EH (cell line): ENCODE results near the gene TMEM9.
"Not testable (repeated sequence)": the region's sequence is repeated elsewhere in the genome, so short reads cannot be mapped to it uniquely, and the experiment has no call there.

Experiments used
- DNase-seq: peaks from one replicate; pipeline ENCODE4 v3.0.0-alpha.2; 2015; ENCODE audit warnings: low read depth

Gene TMEM9

DNA sequence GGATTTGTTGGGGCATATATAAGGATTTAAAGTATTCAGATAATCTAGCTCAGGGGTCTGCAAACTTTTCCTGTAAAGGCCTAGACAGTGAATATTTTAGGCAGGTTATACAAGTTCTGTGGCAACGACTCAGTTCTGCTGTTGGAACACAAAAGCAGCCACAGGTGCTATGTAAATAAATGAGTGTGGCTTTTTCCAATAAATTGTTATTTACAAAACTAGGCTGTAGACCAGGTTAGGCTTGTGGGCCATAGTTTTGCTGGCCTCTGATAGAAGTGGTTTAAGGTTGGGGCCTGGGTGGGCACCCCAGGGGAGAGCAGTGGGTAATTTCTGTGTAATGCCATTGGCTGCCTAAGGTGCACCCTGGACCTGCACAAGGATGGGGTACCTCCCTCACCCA is 19.5 kb upstream of the TMEM9 start:
- no peak for DNase-seq

DNA sequence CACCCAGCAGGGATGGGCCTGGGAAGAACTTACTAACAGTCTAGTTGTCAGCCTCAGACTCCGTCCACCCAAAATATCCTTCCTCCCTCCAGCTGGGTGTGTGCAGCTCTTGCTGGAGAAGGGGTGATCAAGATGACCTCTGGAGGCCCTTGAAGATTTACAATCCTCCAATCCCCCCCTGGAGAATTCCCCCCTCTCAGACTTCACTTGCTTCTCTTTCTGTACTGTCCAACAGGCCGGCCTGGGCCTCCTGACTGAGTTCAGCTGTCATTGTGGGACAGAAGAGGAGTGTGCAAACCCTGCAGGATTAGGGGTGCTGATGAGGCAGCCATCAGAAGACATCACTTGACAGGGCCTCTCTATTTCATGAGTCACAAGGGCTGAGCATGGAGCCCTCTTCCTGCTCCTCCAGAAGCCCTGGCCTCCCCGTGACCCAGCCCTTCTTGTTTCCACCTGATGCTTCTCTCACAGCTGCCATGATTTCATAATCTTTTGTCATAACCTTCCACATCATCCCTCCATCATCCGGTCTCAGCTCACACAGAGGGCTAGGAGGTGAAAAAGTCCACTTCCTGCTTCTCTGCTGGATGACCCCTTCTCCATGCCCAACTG is 18.8 kb upstream of the TMEM9 start:
- DNase-seq = no peak

DNA sequence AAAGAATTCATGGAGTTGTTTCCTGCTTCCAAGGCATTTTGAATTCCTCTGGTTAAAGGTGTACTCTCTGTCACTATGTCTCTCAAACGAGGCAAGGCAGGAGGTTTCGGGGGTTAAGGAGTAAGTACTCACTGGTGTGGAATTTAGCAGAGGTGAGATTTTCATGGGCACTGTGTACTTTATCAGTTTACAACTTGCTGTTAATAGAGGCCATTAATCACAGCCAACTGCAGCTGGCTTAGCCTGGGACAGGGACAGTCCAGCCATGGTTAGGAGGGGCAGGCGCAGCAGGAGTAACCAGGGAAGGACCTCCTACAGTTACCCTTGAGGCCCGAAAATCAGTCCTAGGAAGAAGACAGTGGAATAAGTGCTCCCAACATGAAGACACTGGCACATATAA is 18.1 kb upstream of the TMEM9 start:
- no peak for DNase-seq

DNA sequence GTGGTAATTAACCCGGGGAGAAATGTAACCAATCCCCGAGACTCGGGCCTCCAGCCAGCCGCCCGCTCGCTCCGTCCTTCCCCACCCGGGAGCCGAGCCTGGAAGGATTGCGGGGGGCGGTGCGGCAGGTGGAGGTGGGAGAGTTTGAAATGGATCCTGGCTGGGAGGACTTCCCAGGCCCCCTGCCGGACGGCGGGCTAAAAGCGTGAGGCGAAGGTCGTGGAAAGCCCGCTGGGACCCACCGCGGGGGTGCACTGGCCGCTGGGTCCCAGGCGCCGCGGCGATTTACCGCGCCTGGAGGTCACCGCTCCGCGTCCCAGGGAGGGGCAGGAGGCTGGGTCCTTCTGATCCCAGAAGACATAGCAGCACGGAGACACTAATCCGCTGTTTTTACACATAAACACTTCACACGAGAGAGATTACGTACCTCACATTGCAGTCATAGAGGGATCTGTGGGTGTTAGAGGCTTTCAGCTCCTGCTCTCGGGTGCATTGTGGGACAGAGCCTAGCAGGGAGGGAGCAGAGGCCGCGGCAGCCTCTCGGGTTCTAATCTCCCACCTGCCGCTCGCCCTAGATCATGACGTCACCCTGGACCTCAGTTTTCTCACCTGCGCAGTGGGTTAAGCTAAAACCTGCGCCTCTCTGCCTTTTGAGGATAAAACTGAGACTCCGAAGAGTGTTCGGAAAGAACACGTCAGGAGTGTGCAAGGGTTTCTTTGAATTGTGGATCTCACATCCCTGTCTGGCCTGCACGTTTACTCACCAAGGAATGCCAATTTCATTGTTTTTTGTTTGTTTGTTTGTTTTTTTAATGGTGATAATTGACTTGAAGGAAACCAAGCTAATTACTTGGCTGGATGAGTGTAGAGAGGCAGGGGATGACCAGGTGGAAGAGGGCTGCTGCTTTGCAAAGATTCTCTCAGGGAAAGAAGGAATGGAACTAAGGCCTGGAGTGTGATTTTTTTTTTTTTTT is 17.1 kb upstream of the TMEM9 start:
- peak; percentile 61 for DNase-seq

DNA sequence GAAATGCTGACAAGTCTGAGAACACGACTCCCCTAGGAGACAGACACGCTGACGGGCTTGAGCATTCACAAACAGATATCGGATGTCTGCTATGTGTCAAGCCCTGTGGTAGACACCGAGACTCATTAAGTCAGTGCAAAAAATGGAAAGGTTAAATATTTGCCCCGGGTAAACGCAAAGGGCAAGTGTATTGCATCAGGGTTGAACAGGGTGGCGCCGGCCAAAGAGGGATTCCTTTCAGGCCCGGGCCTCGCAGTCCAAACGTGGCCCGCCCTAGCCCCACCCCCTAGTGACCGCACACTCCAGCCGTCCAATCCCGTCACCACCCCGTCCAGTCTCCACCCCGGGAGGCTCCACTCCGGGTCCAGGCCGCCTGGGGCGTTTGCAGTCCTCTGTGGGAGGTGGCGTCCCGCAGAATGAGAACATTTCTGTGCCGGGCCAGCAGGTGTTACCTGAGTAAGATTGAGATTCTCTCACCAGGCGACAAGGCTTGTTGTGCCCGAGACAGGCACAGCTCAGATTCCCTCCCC is 16.3 kb upstream of the TMEM9 start:
- peak; percentile 95 for DNase-seq

DNA sequence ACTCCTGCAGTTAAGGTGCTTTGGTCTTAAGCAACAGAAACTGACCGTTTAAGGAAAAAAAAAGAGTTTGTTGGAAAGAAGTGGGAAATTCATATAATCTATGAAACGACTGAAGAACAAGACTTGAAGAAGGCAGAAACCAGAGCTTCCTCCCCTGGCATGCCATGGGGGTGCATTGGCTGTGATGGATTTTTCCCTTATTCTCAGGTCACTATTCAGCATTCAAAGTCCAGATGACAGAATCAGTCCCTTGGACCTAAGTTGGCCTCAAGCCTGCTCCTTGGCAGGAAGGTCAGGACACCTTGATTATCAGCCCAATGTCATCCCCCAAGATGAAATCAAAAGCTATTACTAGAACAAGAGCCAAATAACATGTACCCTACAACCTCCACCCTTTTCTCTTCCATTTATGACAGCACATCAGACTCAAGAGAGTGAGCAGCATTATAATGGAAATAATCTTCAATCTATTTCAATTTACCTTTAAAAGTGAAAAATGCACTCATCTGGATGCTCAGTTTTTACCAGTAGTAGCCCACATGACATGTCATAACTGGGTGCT is 15.8 kb upstream of the TMEM9 start:
- DNase-seq = no peak

DNA sequence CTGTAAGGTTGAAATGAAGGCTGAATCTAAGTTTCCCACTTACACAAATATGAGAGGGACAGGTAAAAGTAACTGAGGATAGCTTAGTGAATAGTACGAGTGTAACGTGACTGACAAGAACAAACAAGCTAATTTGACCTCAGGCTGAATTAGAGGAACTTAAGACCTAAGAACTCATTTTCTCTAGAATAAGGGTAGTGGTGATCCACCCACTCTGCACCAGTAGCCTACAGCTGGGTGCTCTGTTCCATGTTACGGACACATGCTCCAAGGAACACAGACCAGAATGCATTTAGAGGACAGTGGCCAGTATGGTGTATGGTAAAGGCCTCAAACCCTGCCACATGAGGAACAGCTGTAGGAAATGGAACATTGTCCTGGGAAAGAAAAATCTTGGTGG is 14.9 kb upstream of the TMEM9 start:
- DNase-seq = no peak

DNA sequence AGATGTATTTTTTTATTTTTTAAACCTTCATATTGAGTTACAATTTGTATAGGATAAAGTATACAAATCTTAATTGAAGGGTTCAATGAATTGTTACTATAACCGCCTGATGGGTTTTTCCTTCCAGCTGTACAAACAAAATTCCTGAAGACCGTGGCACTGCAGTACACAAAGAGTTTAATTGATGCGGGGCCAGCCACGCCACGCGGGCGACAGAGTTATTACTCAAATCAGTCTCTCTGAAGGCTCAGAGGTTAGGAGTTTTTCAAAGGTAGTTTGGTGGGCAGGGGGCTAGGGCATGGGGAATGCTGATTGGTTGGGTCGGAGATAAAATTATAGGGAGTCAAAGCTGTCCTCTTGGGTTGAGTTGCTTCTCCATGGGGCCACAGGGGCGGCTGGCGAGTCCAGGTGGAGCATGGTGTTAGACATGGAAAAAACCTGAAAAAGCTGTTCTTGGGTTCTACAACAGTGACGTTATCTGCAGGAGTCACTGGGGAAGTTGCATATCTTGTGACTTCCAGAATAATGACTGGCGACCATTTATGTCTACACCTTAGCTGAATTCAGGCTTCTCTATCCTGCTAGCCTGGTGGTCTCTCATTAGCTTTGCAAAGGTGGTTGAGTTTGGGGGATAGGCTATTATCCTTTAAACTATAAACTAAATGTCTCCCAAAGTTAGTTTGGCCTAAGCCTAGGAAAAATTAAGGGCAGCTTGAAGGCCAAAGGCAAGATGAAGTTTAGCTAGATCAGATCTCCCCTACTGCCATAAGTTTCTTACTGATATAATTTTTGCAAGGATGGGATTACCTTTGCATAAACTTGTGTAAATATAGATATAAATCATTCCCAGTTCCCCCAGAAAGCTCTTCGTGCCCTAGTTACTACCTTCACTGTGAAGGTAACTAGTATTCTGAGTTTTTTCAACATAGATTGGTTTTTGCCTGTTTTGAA is 13.0 kb upstream of the TMEM9 start:
- no peak for DNase-seq

DNA sequence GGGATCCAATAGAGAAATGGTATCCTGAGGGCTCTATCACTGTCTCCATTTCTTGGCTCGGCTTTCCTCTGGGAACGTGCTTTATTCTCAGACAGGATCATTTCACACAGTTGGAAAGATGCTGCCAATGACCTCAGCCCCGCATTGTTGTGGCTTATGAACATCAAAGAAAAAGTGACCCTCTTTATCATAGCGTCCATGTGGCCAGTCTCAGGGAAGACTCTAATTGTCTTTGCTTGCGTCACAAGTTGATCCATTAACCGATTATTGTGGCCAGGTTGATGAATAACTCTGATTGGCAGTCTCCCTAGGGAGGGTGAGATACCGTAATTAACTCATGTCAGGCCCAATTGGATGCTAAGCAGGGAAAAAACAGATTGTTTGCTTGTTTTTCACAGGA is 10.4 kb upstream of the TMEM9 start:
- DNase-seq = peak; percentile 12

DNA sequence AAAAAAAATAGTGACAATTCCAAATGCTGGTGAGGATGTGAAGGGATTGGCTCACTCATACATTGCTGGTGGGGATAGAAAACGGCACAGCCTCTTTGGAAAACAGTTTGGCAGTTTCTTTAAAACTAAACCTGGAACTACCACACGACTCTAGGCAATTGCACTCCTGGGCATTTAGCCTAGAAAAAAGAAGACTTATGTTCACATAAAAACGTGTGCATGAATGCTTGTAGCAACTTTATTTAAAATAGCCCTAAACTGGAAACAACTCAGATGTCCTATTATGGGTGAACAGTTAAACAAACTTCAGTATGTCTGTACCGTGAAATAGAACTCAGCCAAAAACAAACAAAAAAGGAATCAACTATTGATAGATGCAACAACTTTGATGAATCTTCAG is 9.4 kb upstream of the TMEM9 start:
- no peak for DNase-seq

DNA sequence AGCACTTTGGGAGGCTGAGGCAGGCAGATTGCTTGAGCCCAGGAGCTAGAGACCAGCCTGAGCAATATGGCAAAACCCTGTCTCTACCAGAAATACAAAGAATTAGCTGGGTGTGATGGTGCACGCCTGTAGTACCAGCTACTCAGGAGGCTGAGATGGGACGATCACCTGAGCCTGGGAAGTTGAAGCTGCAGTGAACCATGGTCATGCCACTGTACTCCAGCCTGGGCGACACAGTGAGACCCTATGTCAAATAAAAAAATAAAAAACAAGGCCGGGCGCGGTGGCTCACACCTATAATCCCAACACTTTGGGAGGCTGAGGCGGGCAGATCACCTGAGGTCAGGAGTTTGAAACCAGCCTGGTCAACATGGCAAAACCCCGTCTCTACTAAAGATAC is 8.8 kb upstream of the TMEM9 start:
- DNase-seq = not testable (repeated sequence)

DNA sequence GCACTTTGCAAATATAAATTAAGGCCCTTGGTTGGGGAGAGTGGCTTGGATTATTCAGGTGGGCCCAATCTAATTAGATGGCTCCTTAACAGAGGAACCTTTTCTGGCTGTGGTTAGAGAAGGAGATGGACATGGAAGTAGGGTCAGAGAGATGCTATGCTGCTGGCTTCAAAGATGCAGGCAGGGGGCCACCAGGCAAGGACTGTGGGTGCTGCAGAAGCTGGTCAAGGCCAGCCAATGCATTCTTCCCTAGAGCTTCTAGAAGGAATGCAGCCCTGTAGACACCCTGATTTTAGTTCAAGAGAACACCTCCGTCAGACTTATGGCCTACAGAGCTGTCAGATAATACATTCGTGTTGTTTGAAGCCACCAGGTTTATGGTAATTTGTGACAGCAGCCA is 3.7 kb upstream of the TMEM9 start:
- no peak for DNase-seq

DNA sequence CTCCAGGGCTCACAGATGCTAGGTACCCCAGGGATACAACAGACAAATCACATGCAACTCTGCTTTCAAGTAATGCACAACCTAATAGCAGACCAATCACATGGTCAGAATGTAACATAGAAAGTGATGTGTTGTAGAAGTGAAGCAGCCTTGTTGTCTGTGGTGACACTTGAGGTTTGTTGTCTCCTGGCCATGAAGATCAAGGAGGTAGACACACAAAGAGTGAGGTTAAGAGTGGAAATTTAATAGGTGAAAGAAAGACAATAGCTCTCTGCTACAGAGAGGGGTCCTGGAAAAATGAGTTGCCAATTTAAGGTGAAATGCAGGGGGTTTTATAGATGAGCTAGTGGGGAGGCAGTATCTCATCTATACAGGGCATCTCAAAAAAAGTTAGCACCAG is 2.5 kb upstream of the TMEM9 start:
- DNase-seq = no peak

DNA sequence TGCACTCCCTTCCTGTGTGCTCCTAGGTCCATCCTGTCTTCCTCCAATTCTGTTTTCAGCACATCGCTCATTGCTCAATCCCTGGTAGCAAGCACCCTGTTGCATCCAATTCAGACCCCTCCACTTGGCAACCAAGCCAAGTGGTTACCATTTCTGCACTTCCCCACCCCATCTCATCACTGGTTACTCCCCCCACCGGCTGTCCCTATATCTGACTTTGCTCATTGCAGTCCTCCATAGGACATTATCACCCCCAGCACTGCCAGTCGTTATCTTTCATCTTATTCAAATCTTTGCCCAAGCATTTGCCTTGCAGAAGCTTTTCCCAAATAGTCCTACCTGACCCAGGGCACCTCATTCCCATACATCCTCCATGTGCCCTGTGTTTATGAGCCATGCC is 2.1 kb upstream of the TMEM9 start:
- DNase-seq = no peak

DNA sequence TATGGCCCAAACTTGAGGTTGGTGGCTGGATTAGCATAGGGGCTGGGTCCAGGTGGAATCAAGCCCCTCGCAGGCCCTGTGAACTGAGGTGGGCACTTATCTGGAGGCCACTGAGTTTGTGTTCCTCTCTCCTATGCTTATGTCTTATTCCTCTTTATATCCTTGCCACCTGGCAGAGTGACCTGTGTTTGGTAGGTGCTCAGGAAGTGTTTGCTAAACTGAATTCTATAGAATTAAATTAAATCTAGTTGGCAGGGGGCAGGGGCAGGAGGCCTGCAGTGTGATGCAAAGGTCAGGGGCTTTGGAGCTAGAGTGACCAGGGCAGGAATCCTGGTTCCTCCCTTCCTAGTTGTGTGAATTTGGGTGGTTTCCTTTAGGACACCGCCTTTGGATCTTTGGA is 1.1 kb upstream of the TMEM9 start:
- no peak for DNase-seq

DNA sequence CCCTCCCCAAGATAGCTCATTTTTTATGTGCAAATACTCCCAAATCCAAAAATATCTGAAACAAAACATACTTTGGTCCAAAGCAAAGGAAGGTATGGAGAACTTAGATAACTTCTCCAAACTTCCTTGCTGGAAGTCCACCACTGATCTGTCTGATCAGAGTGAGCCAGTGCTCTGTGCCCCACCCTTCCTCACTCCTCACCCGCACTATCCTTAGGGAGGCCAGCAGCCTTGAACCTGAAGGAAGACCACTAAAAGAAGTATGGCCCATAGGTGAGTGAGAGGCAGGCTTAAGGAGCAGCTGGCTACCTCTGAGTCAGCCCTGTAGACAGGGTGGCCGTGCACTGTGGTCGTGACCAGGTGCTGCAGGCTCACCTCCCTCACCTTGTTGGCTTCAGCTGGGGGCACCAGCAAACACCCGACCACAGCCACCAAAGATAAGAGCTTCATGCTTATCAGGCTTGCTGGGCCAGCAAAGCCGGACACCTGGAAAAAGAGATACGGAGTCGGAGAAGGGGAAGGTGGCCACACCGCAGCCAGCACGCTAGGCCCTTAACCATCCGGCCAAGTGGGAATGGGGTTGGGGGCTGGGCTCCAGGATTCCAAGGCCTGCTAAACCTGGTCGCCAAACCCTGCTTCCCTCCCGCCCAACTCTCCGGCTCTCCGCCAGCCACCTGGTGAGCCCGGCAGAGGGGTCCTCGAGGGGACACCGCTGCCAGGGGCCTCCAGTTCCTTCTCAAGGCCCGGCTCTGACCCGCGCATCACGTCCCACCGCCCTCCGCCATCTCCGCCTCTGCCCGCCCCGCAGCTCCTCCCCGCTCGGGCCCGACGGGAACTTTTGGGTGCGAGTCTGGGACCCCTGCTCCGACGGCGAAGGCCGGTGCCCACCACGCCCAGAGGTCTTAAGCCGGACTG is 543 bp downstream of the TMEM9 start:
- DNase-seq = no peak

DNA sequence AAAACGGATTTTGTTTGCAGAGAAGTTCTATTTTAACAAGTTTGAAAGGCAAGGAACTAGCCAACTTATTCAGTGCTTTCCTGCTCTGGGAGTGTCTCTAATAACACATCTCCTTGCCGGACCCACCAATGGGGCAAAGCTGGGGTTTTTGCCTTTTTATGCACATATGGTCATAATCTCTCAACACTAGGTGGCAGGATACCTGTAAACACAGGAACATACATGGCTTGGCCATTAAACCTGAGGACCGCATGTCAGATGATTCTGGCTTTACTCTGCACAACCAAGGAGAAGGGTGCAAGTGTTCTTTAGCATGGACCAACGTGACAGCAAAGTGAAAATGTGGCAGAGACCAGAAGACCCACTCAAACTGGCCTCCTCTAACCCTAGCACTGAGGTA is 4.9 kb downstream of the TMEM9 start:
- DNase-seq = peak; percentile 41

DNA sequence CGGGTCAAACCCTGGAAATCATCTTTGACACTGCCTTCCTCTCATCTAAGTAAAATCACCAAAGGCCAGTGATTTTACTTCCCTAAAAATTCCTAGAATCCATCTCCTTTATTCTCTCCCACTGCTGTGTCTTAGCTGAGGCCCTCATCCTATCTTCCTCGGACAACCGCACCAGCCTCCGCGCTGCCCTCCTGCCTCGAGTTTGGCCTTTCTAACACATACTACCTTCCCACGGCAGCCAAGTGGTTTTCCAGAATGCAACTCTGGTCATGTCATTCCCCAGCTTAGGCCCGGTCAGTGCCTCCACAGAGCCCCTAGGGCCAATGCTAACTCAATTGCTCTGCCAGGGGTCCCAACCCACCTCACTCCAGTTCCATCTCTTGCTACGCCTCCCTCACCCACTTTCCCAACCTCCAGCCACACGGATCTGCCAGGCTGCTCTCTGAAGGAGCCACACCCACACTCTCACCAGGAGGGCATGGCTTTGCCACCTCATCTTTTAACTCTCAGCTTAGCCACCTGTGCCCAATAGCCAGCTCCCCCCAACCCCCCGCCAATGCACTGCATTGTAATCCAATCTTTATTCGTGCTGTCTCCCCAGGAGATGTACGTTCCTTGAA is 6.8 kb downstream of the TMEM9 start:
- DNase-seq = no peak

DNA sequence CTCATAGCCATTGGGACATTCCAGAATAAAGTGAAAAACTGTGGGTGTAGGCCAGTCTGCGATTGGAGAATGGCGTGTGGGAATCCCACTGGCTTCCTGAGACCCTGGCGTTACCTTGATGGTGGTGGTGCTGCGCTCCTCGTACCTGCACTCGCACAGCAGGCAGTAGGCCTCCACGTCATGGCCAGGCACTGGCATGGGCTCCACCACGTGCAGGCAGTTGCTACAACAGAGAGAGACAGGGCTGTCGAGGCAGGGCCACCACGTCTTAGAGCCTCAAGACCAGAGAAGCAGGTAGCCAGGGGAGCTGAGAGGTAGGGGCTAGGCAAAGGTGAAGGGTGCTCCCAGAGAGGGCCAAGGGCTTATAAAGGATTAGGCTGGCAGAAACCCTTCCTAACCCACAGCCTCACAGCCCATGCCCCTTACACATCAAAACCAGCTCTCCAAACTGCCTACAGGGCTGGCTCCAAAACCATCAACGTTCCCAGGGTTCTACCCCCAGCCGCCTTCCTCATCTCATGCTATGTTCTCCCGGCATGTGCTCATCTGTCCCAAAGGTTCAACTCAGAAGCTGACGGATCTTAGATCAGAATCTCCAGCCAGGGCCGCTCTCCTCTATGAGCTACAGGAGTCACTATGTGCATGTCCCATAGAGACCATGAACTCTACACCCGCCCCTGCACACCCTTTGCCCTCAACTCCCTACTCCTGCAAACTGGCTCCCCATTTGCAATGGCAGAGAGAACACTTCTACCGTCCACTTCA is 7.5 kb downstream of the TMEM9 start:
- DNase-seq = no peak

DNA sequence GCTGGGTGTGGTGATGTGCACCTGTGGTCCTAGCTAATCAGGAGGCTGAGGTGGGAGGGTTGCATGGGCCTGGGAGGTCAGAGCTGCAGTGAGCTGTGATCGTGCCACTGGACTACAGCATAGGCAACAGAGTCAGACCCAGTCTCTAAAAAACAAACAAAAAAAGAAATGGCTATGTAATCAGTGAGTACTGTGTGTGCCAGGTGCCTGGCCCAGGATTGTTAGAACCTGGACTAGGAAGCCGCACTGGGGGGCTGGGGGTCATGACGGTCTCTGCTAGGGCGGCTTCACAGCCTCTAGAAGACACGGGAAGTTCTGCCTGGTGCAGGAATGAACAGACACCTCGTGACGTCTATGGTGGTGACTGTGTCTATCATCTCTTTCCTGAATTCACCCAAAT is 8.5 kb downstream of the TMEM9 start:
- DNase-seq = no peak
